ENCODE data around the gene TAC3.
"Not testable (repeated sequence)": the region's sequence is repeated elsewhere in the genome, so short reads cannot be mapped to it uniquely, and the experiment has no call there.

The TAC3 gene

GRCh38 chr12:56980941-56981530 lies 35.3 kb downstream of the TAC3 start:
- DNase-seq: no peak

- no peak for DNase-seq
Measured at GRCh38 chr12:56980268-56980667, 36.1 kb downstream of the TAC3 start.

- no peak for DNase-seq
Measured at GRCh38 chr12:56979628-56980027, 36.7 kb downstream of the TAC3 start.

- DNase-seq: no peak
Measured at GRCh38 chr12:56978397-56979138, 37.8 kb downstream of the TAC3 start.

GRCh38 chr12:56977361-56977760 lies 39.0 kb downstream of the TAC3 start:
- DNase-seq: not testable (repeated sequence)

GRCh38 chr12:56974224-56974623 lies 42.1 kb downstream of the TAC3 start:
- not testable (repeated sequence) for DNase-seq

GRCh38 chr12:56968910-56969309 lies 47.4 kb downstream of the TAC3 start:
- DNase-seq: not testable (repeated sequence)

- not testable (repeated sequence) for DNase-seq
Measured at GRCh38 chr12:56965997-56966642, 50.2 kb downstream of the TAC3 start.

GRCh38 chr12:56965124-56965523 lies 51.2 kb downstream of the TAC3 start:
- DNase-seq: not testable (repeated sequence)

GRCh38 chr12:56963557-56963956 lies 52.8 kb downstream of the TAC3 start:
- DNase-seq: not testable (repeated sequence)

- not testable (repeated sequence) for DNase-seq
Measured at GRCh38 chr12:56962247-56962646, 54.1 kb downstream of the TAC3 start.
